ENCODE measurements around the gene EFEMP2. TPM values are rescaled to one million over a fixed set of nuclear protein-coding genes. Genes with fewer than 3 reads are reported as not detected.

The EFEMP2 gene
- total and polyA plus RNA-seq, 2 experiments from 2014 or later: 7.4 to 9.4 TPM

- peak overlapping the region; percentile 19 for H3K4me3 Mint-ChIP-seq
- TF ChIP-seq ZNF114 (CRISPR knock-in tag; IDR thresholded peaks at IDR 0.05) (no peak), ZNF462 (CRISPR knock-in tag; IDR thresholded peaks at IDR 0.05) (no peak), EZH2 (IDR thresholded peaks at IDR 0.05; ENCODE audit: low read depth, unreplicated experiment) (no peak), EZH2phosphoT487 (IDR thresholded peaks at IDR 0.05; ENCODE audit: unreplicated experiment) (no peak), STAT1 (IDR thresholded peaks at IDR 0.05; ENCODE audit: unreplicated experiment) (no peak), POLR2AphosphoS5 (IDR thresholded peaks at IDR 0.05; ENCODE audit: low read depth) (no peak), CTCF (conservative IDR thresholded peaks at IDR 0.05; ENCODE audit: low read depth in 2 of 2) (no peak), ZNF331 (CRISPR knock-in tag; IDR thresholded peaks at IDR 0.05; ENCODE audit: low read depth) (no peak), ETS1 (IDR thresholded peaks at IDR 0.05) (no peak), JUNB (IDR thresholded peaks at IDR 0.05; ENCODE audit: unreplicated experiment) (no peak), NANOG (IDR thresholded peaks at IDR 0.05; ENCODE audit: borderline replicate concordance) (no peak), REST (IDR thresholded peaks at IDR 0.05; ENCODE audit: unreplicated experiment) (no peak), CREB1 (CRISPR knock-in tag; IDR thresholded peaks at IDR 0.05; ENCODE audit: low read depth) (no peak)
These were observed 9.4 kb downstream of the EFEMP2 start for GRCh38 chr11:65862941-65863888.

More at GRCh38 chr11:65862941-65863888, 9.4 kb downstream of the EFEMP2 start:
- Mint-ChIP-seq H3K9me3 (peaks cover 4% of the 10 kb centered on the region; the same call in 2 of the 3 replicates), H3K27ac (no peak overlapping the region), H3K4me1 (peaks cover 16% of the 10 kb centered on the region), H3K36me3 (ENCODE audit: low read depth) (peaks cover 39% of the 10 kb centered on the region), H3K27me3 (ENCODE audit: insufficient read depth, low read depth, poor library complexity) (peaks cover 27% of the 10 kb centered on the region)
- DNase-seq (ENCODE audit: low spot score): no peak
- Histone ChIP-seq H3K4me2 (no peak overlapping the region), H3K36me3 (ENCODE audit: insufficient read depth) (peaks cover 4% of the 10 kb centered on the region; the same call in 1 of the 2 replicates), H4K20me1 (replicated peaks; ENCODE audit: insufficient read depth) (peaks cover 6% of the 10 kb centered on the region; the same call in 1 of the 2 replicates), H3K27me3 (ENCODE audit: insufficient read depth) (no peaks in the 10 kb centered on the region), H3K4me1 (ENCODE audit: insufficient read depth) (peaks cover 8% of the 10 kb centered on the region; the same call in 1 of the 2 replicates), H3K4me3 (no peak overlapping the region), H2AFZ (no peak overlapping the region), H3K79me2 (replicated peaks; ENCODE audit: insufficient read depth) (peaks cover 11% of the 10 kb centered on the region), H3F3A (replicated peaks; ENCODE audit: low read depth) (peaks cover 27% of the 10 kb centered on the region), H3K9me2 (ENCODE audit: insufficient read depth) (no peaks in the 10 kb centered on the region), H3K27ac (ENCODE audit: low read depth) (no peak overlapping the region)
- no peak for ATAC-seq

Data from GM23338 (cell line).